Measurements from ENCODE around the gene PDK1. TPM values are rescaled to one million over a fixed set of nuclear protein-coding genes. Genes with fewer than 3 reads are reported as not detected.
"Not testable (repeated sequence)": the region's sequence is repeated elsewhere in the genome, so short reads cannot be mapped to it uniquely, and the experiment has no call there.

PDK1 gene
- polyA plus RNA-seq, 3 donors from 2014 or later: 9.9 to 14.4 (median 10.0) TPM

- Mint-ChIP-seq H3K4me1 (peaks cover 30 to 49% of the 10 kb centered on the region in 2 donors), H3K36me3 (peaks cover 40 to 62% (median 56%) of the 10 kb centered on the region in 3 donors), H3K4me3 (no peak overlapping the region), H3K9me3 (no peaks in the 10 kb centered on the region), H3K27me3 (ENCODE audit: low read depth in 3 of 3) (peaks cover 0 to 7% (median 0%) of the 10 kb centered on the region in 3 donors), H3K27ac (no peak overlapping the region)
- no peak for DNase-seq
Observed at GRCh38 chr2:172588931-172589330, 33.0 kb downstream of the PDK1 start.

DNA sequence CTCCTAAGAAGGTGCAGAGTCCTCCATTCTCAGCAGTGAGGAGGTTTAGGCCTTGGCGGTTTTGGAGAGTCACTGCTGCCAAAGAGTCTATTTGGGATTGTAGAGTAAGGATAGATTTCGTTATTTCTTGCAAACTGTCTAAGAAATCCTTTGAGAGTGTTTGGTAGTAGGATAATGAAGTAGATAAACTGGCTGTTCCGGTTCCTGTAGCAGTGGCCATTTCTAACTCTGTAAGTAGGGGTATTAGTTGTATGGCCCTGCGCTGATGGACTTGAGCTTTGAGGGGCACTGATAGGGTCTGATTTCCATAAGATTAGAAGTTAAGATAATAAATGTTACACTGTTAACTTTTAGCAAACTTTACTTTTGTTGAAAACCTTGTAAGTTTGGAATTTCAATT, 35.5 kb downstream of the PDK1 start:
- H3K4me1 Mint-ChIP-seq: peaks cover 24 to 40% of the 10 kb centered on the region in 2 donors
- H3K27ac Mint-ChIP-seq; H3K27me3 Mint-ChIP-seq (ENCODE audit: low read depth in 3 of 3); H3K9me3 Mint-ChIP-seq; DNase-seq; H3K4me3 Mint-ChIP-seq: not testable (repeated sequence)
- peaks cover 41 to 71% (median 60%) of the 10 kb centered on the region in 3 donors for H3K36me3 Mint-ChIP-seq

DNA sequence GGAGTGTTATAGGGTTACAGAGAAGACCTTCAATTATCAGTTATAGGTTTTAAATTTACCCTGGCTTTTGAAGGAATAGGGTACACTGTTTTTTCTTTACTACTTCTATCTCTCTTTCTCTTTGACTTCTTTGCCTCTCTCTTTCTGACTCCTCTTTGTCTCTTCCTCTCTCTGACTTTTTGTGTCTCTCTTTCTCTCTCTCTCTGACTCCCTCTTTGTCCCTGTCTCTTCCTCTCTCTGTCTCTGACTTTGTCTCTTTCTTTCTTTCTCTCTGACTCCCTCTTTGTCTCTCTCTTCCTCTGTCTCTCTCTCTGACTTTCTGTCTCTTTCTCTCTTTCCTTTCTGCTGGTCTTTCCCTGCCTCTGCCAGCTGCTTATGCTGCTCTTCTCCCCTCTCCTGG, 36.3 kb downstream of the PDK1 start:
- DNase-seq; H3K4me3 Mint-ChIP-seq; H3K27me3 Mint-ChIP-seq (ENCODE audit: low read depth in 3 of 3); H3K27ac Mint-ChIP-seq; H3K9me3 Mint-ChIP-seq: not testable (repeated sequence)
- Mint-ChIP-seq H3K36me3 (peaks cover 43 to 71% (median 60%) of the 10 kb centered on the region in 3 donors), H3K4me1 (peaks cover 16 to 32% of the 10 kb centered on the region in 2 donors)

- Mint-ChIP-seq H3K27me3 (ENCODE audit: low read depth in 3 of 3) (peaks cover 0 to 2% (median 0%) of the 10 kb centered on the region in 3 donors), H3K4me3 (no peak overlapping the region), H3K27ac (no peak overlapping the region), H3K4me1 (no peaks in the 10 kb centered on the region), H3K9me3 (no peaks in the 10 kb centered on the region), H3K36me3 (peaks cover 34 to 51% (median 38%) of the 10 kb centered on the region in 3 donors)
- no peak for DNase-seq
Observed at GRCh38 chr2:172596776-172597175, 40.9 kb downstream of the PDK1 start.

DNA sequence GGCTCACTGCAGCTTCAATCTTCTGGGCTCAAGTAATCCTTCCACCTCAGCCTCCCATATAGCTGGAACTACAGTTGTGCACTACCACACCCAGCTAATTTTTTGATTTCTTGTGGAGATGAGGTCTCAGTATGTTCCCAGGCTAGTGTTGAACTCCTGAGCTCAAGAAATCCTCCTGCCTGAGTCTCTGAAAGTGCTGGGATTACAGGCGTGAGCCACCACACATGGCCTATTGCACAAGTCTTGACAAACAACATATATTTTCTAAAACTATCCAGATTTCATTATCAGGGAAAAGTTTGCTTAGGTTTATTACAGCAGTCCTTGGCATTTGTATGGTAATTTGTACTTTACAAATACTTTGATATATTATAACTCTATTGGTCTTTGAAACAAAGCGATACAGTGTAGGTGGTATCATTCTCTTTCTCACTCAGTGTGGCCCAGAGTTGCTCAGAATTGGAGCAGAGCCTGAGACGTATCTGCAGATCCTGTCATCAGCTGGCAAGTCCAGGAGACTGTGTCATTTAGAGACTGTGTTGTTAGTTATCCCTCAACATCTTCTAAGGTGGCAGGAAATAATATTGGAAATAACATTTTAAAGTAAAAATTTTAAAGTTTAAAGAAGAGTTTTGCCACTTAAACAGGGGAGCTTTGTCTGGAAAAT, 41.4 kb downstream of the PDK1 start:
- no peaks in the 10 kb centered on the region for H3K4me1 Mint-ChIP-seq
- peaks cover 0 to 2% (median 0%) of the 10 kb centered on the region in 3 donors for H3K27me3 Mint-ChIP-seq (ENCODE audit: low read depth in 3 of 3)
- no peak overlapping the region for H3K27ac Mint-ChIP-seq
- no peaks in the 10 kb centered on the region for H3K9me3 Mint-ChIP-seq
- peaks cover 36 to 50% (median 38%) of the 10 kb centered on the region in 3 donors for H3K36me3 Mint-ChIP-seq
- no peak for DNase-seq
- no peak overlapping the region for H3K4me3 Mint-ChIP-seq

DNA sequence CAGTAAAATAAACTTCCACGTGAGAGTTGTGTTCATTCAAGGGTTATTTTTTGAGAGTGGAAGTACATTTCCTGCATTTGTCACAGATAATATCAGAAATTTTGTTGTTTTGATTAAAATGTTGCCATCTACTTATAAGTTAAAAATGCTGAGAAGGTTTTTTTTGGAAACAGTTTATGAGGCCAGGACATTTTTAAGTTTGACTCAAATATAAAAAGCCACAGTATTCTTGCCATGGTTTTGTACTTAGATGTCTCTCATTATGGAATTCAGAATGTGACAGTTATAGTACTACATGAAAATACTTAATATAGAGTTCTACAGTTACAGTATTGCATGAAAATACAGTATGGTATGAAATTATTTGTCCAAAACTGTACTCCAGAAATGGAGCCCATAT, 44.1 kb downstream of the PDK1 start:
- Mint-ChIP-seq H3K36me3 (peaks cover 44 to 55% (median 48%) of the 10 kb centered on the region in 3 donors), H3K4me3 (no peak overlapping the region), H3K27me3 (ENCODE audit: low read depth in 3 of 3) (peaks cover 0 to 2% (median 0%) of the 10 kb centered on the region in 3 donors), H3K9me3 (no peaks in the 10 kb centered on the region), H3K27ac (no peak overlapping the region), H3K4me1 (no peaks in the 10 kb centered on the region)
- DNase-seq: no peak

- no peaks in the 10 kb centered on the region for H3K4me1 Mint-ChIP-seq
- H3K9me3 Mint-ChIP-seq: no peaks in the 10 kb centered on the region
- peaks cover 0 to 2% (median 0%) of the 10 kb centered on the region in 3 donors for H3K27me3 Mint-ChIP-seq (ENCODE audit: low read depth in 3 of 3)
- H3K36me3 Mint-ChIP-seq: peaks cover 41 to 53% (median 49%) of the 10 kb centered on the region in 3 donors
- no peak overlapping the region for H3K27ac Mint-ChIP-seq
- H3K4me3 Mint-ChIP-seq: no peak overlapping the region
- no peak for DNase-seq
Observed at GRCh38 chr2:172600557-172601008, 44.7 kb downstream of the PDK1 start.

DNA sequence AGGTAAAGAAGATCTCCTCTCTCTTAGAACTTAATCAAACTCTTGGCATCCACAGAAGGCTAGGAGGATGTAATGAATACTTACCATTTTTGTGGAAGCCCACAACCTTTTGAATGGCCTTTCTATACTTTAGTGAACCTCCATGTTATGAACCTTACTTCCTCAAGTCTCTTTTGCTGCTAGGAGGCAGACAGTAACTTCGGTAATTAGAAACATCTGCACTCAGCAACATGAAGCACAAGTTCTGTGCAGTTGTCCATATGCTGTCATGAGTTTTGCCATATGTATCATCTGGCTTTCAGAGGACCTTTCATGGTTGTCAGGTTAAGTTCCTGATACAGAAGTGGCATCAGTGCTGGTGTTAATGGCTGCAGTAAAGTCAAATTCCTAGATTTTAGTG, 50.4 kb downstream of the PDK1 start:
- peaks cover 0 to 1% (median 0%) of the 10 kb centered on the region in 3 donors for H3K27me3 Mint-ChIP-seq (ENCODE audit: low read depth in 3 of 3)
- H3K4me3 Mint-ChIP-seq: no peak overlapping the region
- H3K4me1 Mint-ChIP-seq: no peaks in the 10 kb centered on the region
- no peak for DNase-seq
- H3K36me3 Mint-ChIP-seq: peaks cover 14 to 42% (median 38%) of the 10 kb centered on the region in 3 donors
- no peaks in the 10 kb centered on the region for H3K9me3 Mint-ChIP-seq
- H3K27ac Mint-ChIP-seq: no peak overlapping the region

DNA sequence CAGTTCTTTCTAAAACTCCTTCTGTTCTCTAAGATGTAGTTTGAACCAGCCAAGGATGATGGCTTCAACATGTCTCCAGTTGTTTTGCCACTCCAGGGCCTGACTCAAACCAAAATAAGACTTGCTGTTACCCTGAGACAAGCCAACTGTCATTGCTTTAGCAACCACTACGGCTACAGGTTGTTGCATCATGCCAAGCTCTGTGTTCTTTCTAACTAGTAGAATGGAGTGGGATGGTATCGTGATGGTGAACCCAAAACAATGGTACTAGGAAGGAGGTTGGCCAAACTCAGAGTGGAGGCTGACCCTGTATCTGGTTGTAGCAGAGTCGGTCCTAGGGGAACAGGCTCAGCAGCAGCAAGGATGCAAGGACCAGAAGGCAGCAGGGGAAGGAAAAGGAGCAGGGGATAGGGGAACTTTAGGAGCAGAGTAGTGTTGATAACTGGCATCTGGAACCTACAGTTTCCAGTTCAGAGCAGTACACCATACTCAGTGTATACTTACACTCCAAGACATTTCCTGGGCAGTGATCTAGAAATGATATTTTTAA, 51.6 kb downstream of the PDK1 start:
- Mint-ChIP-seq H3K4me3 (no peak overlapping the region), H3K27me3 (ENCODE audit: low read depth in 3 of 3) (peaks cover 0 to 1% (median 0%) of the 10 kb centered on the region in 3 donors), H3K36me3 (peaks cover 18 to 35% (median 33%) of the 10 kb centered on the region in 3 donors), H3K27ac (no peak overlapping the region), H3K9me3 (no peaks in the 10 kb centered on the region), H3K4me1 (no peaks in the 10 kb centered on the region)
- DNase-seq: no peak

DNA sequence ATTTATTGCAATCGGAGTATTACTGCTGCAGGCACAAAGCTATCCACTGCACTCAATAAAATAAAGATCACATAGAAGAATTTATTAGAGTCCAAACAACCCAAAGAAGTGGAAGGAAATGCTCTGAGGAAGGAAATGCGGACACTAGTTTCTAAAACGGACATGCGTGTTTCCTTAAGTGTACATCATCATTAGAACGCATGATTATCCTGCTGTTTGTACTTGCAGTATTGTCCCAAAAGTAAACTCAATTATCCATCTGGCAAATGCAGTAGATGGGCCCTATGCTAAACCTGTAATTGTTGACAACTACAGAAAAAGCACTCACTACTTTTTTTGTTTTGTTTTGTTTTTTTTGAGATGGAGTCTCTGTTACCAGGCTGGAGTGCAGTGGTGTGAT, 53.6 kb downstream of the PDK1 start:
- no peak overlapping the region for H3K27ac Mint-ChIP-seq

DNA sequence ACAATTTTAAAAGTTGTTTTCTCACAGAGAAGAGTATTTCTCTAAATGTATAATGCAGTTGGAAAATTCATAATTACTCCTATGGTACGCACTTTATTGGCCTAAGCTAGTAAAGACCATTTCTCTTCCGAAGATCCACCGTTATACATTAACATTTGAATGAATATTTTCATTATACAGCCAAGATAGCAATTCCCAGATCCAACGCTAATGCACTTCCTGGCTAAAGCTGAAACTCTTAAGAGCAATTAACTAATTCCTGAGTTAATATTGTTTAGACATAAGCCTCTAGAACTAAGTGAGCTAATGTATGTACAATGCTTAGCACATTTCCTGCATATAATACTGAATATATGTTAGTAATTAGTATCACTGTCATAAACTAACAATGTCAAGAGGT, 56.2 kb downstream of the PDK1 start:
- H3K36me3 Mint-ChIP-seq: peaks cover 8 to 13% (median 11%) of the 10 kb centered on the region in 3 donors
- H3K4me3 Mint-ChIP-seq: no peak overlapping the region
- H3K4me1 Mint-ChIP-seq: no peaks in the 10 kb centered on the region
- H3K27ac Mint-ChIP-seq: no peak overlapping the region
- no peak for DNase-seq
- H3K9me3 Mint-ChIP-seq: no peaks in the 10 kb centered on the region
- H3K27me3 Mint-ChIP-seq (ENCODE audit: low read depth in 3 of 3): no peaks in the 10 kb centered on the region

More for the DNA sequence above, 53.6 kb downstream of the PDK1 start:
- no peak for DNase-seq
- Mint-ChIP-seq H3K4me3 (no peak overlapping the region), H3K36me3 (peaks cover 13 to 21% (median 17%) of the 10 kb centered on the region in 3 donors), H3K27me3 (ENCODE audit: low read depth in 3 of 3) (peaks cover 0 to 1% (median 0%) of the 10 kb centered on the region in 3 donors), H3K9me3 (no peaks in the 10 kb centered on the region), H3K4me1 (no peaks in the 10 kb centered on the region)

- Mint-ChIP-seq H3K9me3 (no peaks in the 10 kb centered on the region), H3K36me3 (peaks cover 4 to 13% (median 11%) of the 10 kb centered on the region in 3 donors), H3K4me1 (no peaks in the 10 kb centered on the region), H3K4me3 (no peak overlapping the region), H3K27ac (no peak overlapping the region), H3K27me3 (ENCODE audit: low read depth in 3 of 3) (no peaks in the 10 kb centered on the region)
- no peak for DNase-seq
Observed at GRCh38 chr2:172613040-172613439, 57.1 kb downstream of the PDK1 start.

DNA sequence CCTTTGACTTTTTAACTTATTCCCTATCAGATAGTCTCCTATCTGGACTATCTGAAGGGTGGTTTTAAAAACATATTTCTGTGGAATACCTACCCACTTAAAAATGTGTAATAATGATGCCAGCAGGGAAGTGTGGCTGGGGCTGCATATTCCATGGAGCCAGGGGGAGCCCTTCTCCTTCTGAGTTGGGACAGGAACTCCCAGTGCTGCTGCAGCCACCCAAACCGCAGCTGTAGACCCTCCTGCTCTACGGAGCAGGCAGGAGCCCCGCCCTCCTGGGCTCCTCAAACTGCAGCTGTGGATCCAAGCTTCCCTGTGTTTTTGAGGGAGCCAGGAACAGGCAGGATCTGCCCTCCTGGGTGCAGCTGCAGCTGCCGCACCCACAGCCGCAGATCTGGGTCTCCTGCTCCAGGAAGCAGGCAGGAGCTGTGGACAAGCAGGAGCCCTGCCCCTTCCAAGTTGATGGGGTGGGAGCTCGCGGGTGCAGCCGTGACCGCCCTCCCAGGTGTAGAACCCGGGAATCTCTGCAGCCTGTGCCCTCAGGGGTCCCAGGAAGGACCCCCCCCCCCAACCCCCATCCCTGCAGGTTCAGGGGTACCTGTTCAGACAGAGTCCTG, 57.8 kb downstream of the PDK1 start:
- H3K9me3 Mint-ChIP-seq: no peaks in the 10 kb centered on the region
- H3K36me3 Mint-ChIP-seq: peaks cover 4 to 11% (median 9%) of the 10 kb centered on the region in 3 donors
- DNase-seq: no peak
- no peaks in the 10 kb centered on the region for H3K4me1 Mint-ChIP-seq
- no peaks in the 10 kb centered on the region for H3K27me3 Mint-ChIP-seq (ENCODE audit: low read depth in 3 of 3)
- no peak overlapping the region for H3K4me3 Mint-ChIP-seq
- H3K27ac Mint-ChIP-seq: no peak overlapping the region

DNA sequence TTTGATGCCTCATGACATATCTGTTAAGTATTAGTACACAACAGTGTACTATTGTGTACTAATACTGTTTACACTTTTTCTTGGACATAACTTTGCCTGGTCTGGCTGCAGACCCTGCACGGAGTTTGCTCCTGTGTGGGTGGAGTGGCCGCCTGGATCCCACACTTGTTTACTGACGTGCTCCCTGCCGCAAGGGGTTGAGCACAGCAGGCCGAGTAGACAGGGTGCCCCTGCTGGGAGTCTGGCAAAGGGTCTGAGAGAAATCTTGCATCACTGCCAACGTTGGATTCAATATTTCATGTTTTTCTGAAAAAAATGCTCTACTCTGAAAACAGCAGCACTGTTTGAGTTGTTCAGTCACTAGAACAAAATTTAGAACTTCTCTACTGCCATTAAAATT, 59.0 kb downstream of the PDK1 start:
- Mint-ChIP-seq H3K4me1 (no peaks in the 10 kb centered on the region), H3K27ac (no peak overlapping the region), H3K27me3 (ENCODE audit: low read depth in 3 of 3) (no peaks in the 10 kb centered on the region), H3K4me3 (no peak overlapping the region), H3K9me3 (no peaks in the 10 kb centered on the region), H3K36me3 (peaks cover 4 to 11% (median 9%) of the 10 kb centered on the region in 3 donors)
- no peak for DNase-seq

Measured in immature natural killer cell (primary cell).